ENCODE measurements around the gene RSPO3.

RSPO3 gene

GRCh38 chr6:127124172-127124571 lies 5.7 kb downstream of the RSPO3 start:
- TF ChIP-seq, protein P1, sequence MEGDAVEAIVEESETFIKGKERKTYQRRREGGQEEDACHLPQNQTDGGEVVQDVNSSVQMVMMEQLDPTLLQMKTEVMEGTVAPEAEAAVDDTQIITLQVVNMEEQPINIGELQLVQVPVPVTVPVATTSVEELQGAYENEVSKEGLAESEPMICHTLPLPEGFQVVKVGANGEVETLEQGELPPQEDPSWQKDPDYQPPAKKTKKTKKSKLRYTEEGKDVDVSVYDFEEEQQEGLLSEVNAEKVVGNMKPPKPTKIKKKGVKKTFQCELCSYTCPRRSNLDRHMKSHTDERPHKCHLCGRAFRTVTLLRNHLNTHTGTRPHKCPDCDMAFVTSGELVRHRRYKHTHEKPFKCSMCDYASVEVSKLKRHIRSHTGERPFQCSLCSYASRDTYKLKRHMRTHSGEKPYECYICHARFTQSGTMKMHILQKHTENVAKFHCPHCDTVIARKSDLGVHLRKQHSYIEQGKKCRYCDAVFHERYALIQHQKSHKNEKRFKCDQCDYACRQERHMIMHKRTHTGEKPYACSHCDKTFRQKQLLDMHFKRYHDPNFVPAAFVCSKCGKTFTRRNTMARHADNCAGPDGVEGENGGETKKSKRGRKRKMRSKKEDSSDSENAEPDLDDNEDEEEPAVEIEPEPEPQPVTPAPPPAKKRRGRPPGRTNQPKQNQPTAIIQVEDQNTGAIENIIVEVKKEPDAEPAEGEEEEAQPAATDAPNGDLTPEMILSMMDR (IDR thresholded peaks at IDR 0.05; ENCODE audit: control insufficient read depth, insufficient read depth, low read depth, low read length, missing control alignments) = no peak
- no peak for DNase-seq (ENCODE audit: low read depth)
- no peak overlapping the region for H3K4me3 ChIP-seq (ENCODE audit: control insufficient read depth, low read depth, low read length)

GRCh38 chr6:127124680-127125079 lies 6.2 kb downstream of the RSPO3 start:
- no peak for DNase-seq (ENCODE audit: low read depth)
- TF ChIP-seq, protein P1 (IDR thresholded peaks at IDR 0.05; ENCODE audit: control insufficient read depth, insufficient read depth, low read depth, low read length, missing control alignments) = no peak
- no peak overlapping the region for H3K4me3 ChIP-seq (ENCODE audit: control insufficient read depth, low read depth, low read length)

GRCh38 chr6:127128066-127128465 lies 9.6 kb downstream of the RSPO3 start:
- TF ChIP-seq, protein P1 (IDR thresholded peaks at IDR 0.05; ENCODE audit: control insufficient read depth, insufficient read depth, low read depth, low read length, missing control alignments) = no peak
- DNase-seq (ENCODE audit: low read depth) = no peak

DNA sequence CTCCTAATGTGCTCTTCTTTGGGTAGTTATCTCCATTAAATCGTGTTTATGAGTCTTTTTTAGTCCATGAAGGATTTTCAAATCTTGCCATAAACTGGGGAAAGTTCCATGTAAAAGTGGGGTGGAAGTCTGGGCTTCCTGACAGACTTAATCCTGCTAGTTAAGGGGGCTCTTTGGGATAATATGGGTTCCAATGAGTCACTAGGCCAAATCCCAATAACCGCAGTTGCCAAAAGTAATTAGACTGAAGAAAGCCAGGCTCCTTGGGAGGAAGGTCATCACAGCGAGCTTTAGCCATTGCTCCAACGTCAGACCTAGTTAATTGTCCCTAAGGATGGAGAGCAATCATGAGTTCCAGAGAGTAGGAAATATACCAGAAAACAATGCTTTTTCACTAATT lies 10.8 kb downstream of the RSPO3 start:
- H3K4me3 ChIP-seq (ENCODE audit: control insufficient read depth, low read depth, low read length) = no peak overlapping the region
- DNase-seq (ENCODE audit: low read depth) = no peak
- TF ChIP-seq, protein P1 (IDR thresholded peaks at IDR 0.05; ENCODE audit: control insufficient read depth, insufficient read depth, low read depth, low read length, missing control alignments) = no peak

More at GRCh38 chr6:127128066-127128465, 9.6 kb downstream of the RSPO3 start:
- H3K4me3 ChIP-seq (ENCODE audit: control insufficient read depth, low read depth, low read length) = no peak overlapping the region

DNA sequence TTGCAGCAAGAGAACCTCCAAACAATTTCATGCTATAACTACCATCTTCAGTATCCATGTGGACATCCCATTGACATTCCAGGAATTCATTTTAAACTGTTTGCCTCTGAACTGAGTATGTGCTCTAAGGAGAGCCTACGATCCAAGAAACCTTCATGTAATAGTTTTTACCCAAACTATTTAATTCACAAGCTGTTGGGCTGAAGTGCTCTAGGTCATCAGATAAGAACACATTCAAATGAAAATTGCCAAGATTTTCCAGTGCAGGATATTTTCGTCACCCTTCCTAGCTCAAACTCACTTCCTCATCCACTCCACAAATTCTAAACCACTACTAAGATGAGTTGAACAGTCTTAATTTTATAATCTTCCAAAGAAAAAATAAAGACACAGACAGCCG lies 12.8 kb downstream of the RSPO3 start:
- TF ChIP-seq, protein P1 (IDR thresholded peaks at IDR 0.05; ENCODE audit: control insufficient read depth, insufficient read depth, low read depth, low read length, missing control alignments) = no peak
- H3K4me3 ChIP-seq (ENCODE audit: control insufficient read depth, low read depth, low read length) = no peak overlapping the region
- no peak for DNase-seq (ENCODE audit: low read depth)

GRCh38 chr6:127131772-127132376 lies 13.4 kb downstream of the RSPO3 start:
- TF ChIP-seq, protein P1 (IDR thresholded peaks at IDR 0.05; ENCODE audit: control insufficient read depth, insufficient read depth, low read depth, low read length, missing control alignments) = no peak
- no peak overlapping the region for H3K4me3 ChIP-seq (ENCODE audit: control insufficient read depth, low read depth, low read length)
- DNase-seq (ENCODE audit: low read depth) = no peak
